Iris pigment epithelial cell (primary cell): ENCODE measurements around the gene FALEC.

ENCODE experiments used
- DNase-seq: peaks from one replicate; pipeline ENCODE4 v3.0.0-alpha.2; 2011; ENCODE audit warnings: low read depth

FALEC gene

GRCh38 chr1:150511985-150512660 is 3.4 kb upstream of the FALEC start:
- DNase-seq: no peak

GRCh38 chr1:150512846-150513245 is 2.7 kb upstream of the FALEC start:
- no peak for DNase-seq

- DNase-seq: no peak
Observed at GRCh38 chr1:150513351-150513791, 2.2 kb upstream of the FALEC start.

GRCh38 chr1:150514260-150514659 is 1.3 kb upstream of the FALEC start:
- no peak for DNase-seq

- DNase-seq: no peak
Observed at GRCh38 chr1:150514913-150515327, 632 bp upstream of the FALEC start.

GRCh38 chr1:150516050-150516591 is 569 bp downstream of the FALEC start:
- DNase-seq: no peak

GRCh38 chr1:150516616-150517015 is 1.1 kb downstream of the FALEC start:
- peak; percentile 39 for DNase-seq

- no peak for DNase-seq
Observed at GRCh38 chr1:150521196-150521968, 5.8 kb downstream of the FALEC start.

GRCh38 chr1:150525348-150525747 is 9.8 kb downstream of the FALEC start:
- no peak for DNase-seq

- DNase-seq: peak; percentile 84
Observed at GRCh38 chr1:150528196-150528595, 12.6 kb downstream of the FALEC start.

- peak; percentile 91 for DNase-seq
Observed at GRCh38 chr1:150529017-150529416, 13.5 kb downstream of the FALEC start.

GRCh38 chr1:150530491-150531159 is 15.1 kb downstream of the FALEC start:
- DNase-seq: no peak

GRCh38 chr1:150532860-150533259 is 17.3 kb downstream of the FALEC start:
- DNase-seq: no peak

GRCh38 chr1:150534002-150534401 is 18.4 kb downstream of the FALEC start:
- no peak for DNase-seq

- no peak for DNase-seq
Observed at GRCh38 chr1:150535511-150536287, 20.1 kb downstream of the FALEC start.

- no peak for DNase-seq
Observed at GRCh38 chr1:150536836-150537731, 21.5 kb downstream of the FALEC start.

GRCh38 chr1:150537732-150538684 is 22.5 kb downstream of the FALEC start:
- DNase-seq: peak; percentile 85

GRCh38 chr1:150543500-150544143 is 28.1 kb downstream of the FALEC start:
- no peak for DNase-seq

- no peak for DNase-seq
Observed at GRCh38 chr1:150544204-150544603, 28.7 kb downstream of the FALEC start.
